WTC11 (cell line): ENCODE data around the gene DCST2. TPM values are rescaled to one million over a fixed set of nuclear protein-coding genes. Genes with fewer than 3 reads are reported as not detected.

ENCODE experiments used
- ATAC-seq: fragments of 200-7000 bp; cut with Tn5 transposase; 2 replicates; pipeline ENCODE4 v1.10.0; 2021; ENCODE audit warnings: mild to moderate bottlenecking, moderate library complexity
- CTCF ChIA-PET: fragments of 300-600 bp; sonication (Branson Sonifier 250); formaldehyde crosslinking; loops from one replicate; lab custom pipeline; 2021; ENCODE audit warnings: antibody characterized with exemption; lab: Charles Lee
- POLR2A ChIA-PET: fragments of 350-600 bp; sonication (Branson Sonifier 250); formaldehyde crosslinking; loops from one replicate; lab custom pipeline; 2021; ENCODE audit warnings: antibody characterized with exemption; lab: Charles Lee
- DNase-seq: peaks from one replicate; pipeline ENCODE4 v3.0.0; 2021; ENCODE audit warnings: low spot score
- H3K27ac Mint-ChIP-seq: 2 replicates; pipeline ENCODE4 v1.8.0; 2021; ENCODE audit warnings: mixed read lengths
- H3K27me3 Mint-ChIP-seq: 2 replicates; pipeline ENCODE4 v1.8.0; 2021; ENCODE audit warnings: low read depth, mild to moderate bottlenecking, moderate library complexity, mixed read lengths
- H3K36me3 Mint-ChIP-seq: 2 replicates; pipeline ENCODE4 v1.8.0; 2021; ENCODE audit warnings: mixed read lengths
- H3K4me1 Mint-ChIP-seq: 2 replicates; pipeline ENCODE4 v1.8.0; 2022; ENCODE audit warnings: mixed read lengths
- H3K4me3 Mint-ChIP-seq: 2 replicates; pipeline ENCODE4 v1.8.0; 2021; ENCODE audit warnings: mild to moderate bottlenecking, moderate library complexity, mixed read lengths
- H3K9me3 Mint-ChIP-seq: 2 replicates; pipeline ENCODE4 v1.8.0; 2021; ENCODE audit warnings: mixed read lengths
- EMX1 ChIP-seq: fragments of 250-450 bp; sonication (Bioruptor Pico); IDR thresholded peaks from 2 replicates; pipeline ENCODE4 v1.8.0; 2021; ENCODE audit warnings: mild to moderate bottlenecking
- ESRRA ChIP-seq: sonication (generic); formaldehyde crosslinking; IDR thresholded peaks from 2 replicates; pipeline ENCODE4 v1.8.1; 2022; ENCODE audit warnings: mild to moderate bottlenecking, missing genetic modification reagents, borderline replicate concordance
- FOXK1 ChIP-seq: sonication (generic); formaldehyde crosslinking; IDR thresholded peaks from 2 replicates; pipeline ENCODE4 v1.8.0; 2022; ENCODE audit warnings: mild to moderate bottlenecking, moderate library complexity, missing genetic modification reagents
- FOXP1 ChIP-seq: sonication (generic); formaldehyde crosslinking; IDR thresholded peaks from 2 replicates; pipeline ENCODE4 v1.8.0; 2022; ENCODE audit warnings: missing genetic modification reagents, mild to moderate bottlenecking, moderate library complexity, borderline replicate concordance
- HMGA2 ChIP-seq: fragments of 250-450 bp; sonication (Bioruptor Pico); IDR thresholded peaks from 2 replicates; pipeline ENCODE4 v1.4.0; 2021; ENCODE audit warnings: mild to moderate bottlenecking, moderate library complexity
- JUN ChIP-seq: sonication (generic); formaldehyde crosslinking; IDR thresholded peaks from 2 replicates; pipeline ENCODE4 v1.8.0; 2023; ENCODE audit warnings: mild to moderate bottlenecking, missing genetic modification reagents
- PRDM15 ChIP-seq: sonication (generic); formaldehyde crosslinking; IDR thresholded peaks from 2 replicates; pipeline ENCODE4 v1.8.0; 2022; ENCODE audit warnings: missing genetic modification reagents
- RORB ChIP-seq: fragments of 250-450 bp; sonication (Bioruptor Pico); IDR thresholded peaks from 2 replicates; pipeline ENCODE4 v1.9.0; 2021; ENCODE audit warnings: mild to moderate bottlenecking
- ZNF121 ChIP-seq: sonication (generic); formaldehyde crosslinking; IDR thresholded peaks from 2 replicates; pipeline ENCODE4 v1.8.0; 2023; ENCODE audit warnings: missing genetic modification reagents
- total RNA-seq: library from RNA; stranded (reverse); gene quantifications from 3 replicates; pipeline ENCODE4 v1.2.3, GENCODE V29; 2021
- TF ChIP-seq, protein P1 (sequence below): sonication (generic); formaldehyde crosslinking; IDR thresholded peaks from 2 replicates; pipeline ENCODE4 v1.8.0; 2023; ENCODE audit warnings: missing genetic modification reagents, mild to moderate bottlenecking, borderline replicate concordance
- TF ChIP-seq, protein P2 (sequence below): sonication (generic); formaldehyde crosslinking; IDR thresholded peaks from 2 replicates; pipeline ENCODE4 v1.8.0; 2022; ENCODE audit warnings: mild to moderate bottlenecking, missing genetic modification reagents
- TF ChIP-seq, protein P3 (sequence below): fragments of 250-450 bp; sonication (Bioruptor Pico); conservative IDR thresholded peaks from 2 replicates; pipeline ENCODE4 v1.9.0; 2021; ENCODE audit warnings: mild to moderate bottlenecking

The DCST2 gene
- total RNA-seq, 1 experiment from 2014 or later: 0.83 TPM

GRCh38 chr1:155003227-155003765 is 30.3 kb downstream of the DCST2 start:
- CTCF ChIA-PET: interaction anchor here (1.0 to 2.1 kb wide), 8 partner anchors 9 to 164 kb away, joined by 3 to 30 read pairs (median 4); partner anchors contain the start of gene SHC1
- H3K27me3 Mint-ChIP-seq: no peaks in the 10 kb centered on the region; the same call in 1 of the 2 replicates
- POLR2A ChIA-PET: interaction anchor here (1.0 to 13.0 kb wide), 3 partner anchors 9 to 32 kb away, joined by 5 to 176 read pairs (median 28); partner anchors contain the start of genes CKS1B and SHC1
- peaks cover 38% of the 10 kb centered on the region for H3K4me1 Mint-ChIP-seq
- peak overlapping the region; percentile 78 for H3K27ac Mint-ChIP-seq
- DNase-seq (peak; percentile 41), ATAC-seq (no peak)
- TF ChIP-seq, protein P1, sequence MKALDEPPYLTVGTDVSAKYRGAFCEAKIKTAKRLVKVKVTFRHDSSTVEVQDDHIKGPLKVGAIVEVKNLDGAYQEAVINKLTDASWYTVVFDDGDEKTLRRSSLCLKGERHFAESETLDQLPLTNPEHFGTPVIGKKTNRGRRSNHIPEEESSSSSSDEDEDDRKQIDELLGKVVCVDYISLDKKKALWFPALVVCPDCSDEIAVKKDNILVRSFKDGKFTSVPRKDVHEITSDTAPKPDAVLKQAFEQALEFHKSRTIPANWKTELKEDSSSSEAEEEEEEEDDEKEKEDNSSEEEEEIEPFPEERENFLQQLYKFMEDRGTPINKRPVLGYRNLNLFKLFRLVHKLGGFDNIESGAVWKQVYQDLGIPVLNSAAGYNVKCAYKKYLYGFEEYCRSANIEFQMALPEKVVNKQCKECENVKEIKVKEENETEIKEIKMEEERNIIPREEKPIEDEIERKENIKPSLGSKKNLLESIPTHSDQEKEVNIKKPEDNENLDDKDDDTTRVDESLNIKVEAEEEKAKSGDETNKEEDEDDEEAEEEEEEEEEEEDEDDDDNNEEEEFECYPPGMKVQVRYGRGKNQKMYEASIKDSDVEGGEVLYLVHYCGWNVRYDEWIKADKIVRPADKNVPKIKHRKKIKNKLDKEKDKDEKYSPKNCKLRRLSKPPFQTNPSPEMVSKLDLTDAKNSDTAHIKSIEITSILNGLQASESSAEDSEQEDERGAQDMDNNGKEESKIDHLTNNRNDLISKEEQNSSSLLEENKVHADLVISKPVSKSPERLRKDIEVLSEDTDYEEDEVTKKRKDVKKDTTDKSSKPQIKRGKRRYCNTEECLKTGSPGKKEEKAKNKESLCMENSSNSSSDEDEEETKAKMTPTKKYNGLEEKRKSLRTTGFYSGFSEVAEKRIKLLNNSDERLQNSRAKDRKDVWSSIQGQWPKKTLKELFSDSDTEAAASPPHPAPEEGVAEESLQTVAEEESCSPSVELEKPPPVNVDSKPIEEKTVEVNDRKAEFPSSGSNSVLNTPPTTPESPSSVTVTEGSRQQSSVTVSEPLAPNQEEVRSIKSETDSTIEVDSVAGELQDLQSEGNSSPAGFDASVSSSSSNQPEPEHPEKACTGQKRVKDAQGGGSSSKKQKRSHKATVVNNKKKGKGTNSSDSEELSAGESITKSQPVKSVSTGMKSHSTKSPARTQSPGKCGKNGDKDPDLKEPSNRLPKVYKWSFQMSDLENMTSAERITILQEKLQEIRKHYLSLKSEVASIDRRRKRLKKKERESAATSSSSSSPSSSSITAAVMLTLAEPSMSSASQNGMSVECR (CRISPR knock-in tag): 0 out of 2 replicates have a peak, but pooled peaks have one; percentile 25
- TF ChIP-seq PRDM15 (CRISPR knock-in tag): no peak
- no peaks in the 10 kb centered on the region for H3K36me3 Mint-ChIP-seq
- no peaks in the 10 kb centered on the region for H3K9me3 Mint-ChIP-seq
- peak overlapping the region; percentile 92 for H3K4me3 Mint-ChIP-seq

DNA sequence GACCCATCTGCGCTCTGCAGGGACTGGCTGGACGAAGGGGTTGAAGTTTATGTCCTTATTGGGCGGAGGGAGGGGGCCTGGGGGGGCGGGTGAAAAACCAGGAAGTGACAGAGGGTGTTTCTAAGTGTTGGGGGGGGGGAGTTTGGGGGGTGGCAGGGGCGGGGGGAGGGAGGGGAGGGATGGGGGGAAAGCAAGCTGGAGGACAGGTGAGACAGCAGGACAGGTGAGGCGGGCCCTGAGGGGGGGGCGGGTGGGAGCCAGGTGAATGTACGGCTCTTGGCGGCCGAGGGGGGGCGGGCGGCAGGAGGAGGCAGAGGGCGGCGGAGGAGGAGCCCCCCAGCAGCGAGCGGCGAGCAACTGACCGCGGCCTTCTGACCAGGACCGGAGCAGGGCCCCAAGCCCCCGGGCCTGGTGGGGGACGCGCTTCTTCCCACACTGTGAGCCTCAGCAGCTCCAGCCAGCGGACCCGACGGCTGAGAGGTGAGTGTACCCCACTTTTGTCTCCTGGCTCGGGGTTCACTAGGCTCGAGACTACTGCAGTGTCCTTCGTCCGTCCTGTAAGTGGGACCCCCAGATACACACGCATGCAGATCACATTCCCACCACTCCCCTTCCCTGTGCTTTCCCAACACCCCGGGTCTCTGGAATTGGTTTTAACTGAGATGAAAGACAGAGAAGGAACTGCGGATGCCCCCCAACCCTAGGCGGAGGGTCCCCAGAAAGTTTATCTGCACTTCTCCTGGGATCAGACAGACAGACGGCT is 30.9 kb downstream of the DCST2 start, which contains the start of gene ZBTB7B:
TSS of gene ZBTB7B (plus strand) at position 339 of the 763 bp plus-strand sequence. CDS start 11,859 bp downstream, outside the sequence.
- DNase-seq (peak; percentile 42), ATAC-seq (no peak)
- peak within 1 kb of the TSS; percentile 92 for H3K4me3 Mint-ChIP-seq
- no peaks in the 10 kb centered on the region for H3K36me3 Mint-ChIP-seq
- no peaks in the 10 kb centered on the region for H3K9me3 Mint-ChIP-seq
- TF ChIP-seq RORB (CRISPR knock-in tag) (no peak), EMX1 (CRISPR knock-in tag) (no peak), ESRRA (CRISPR knock-in tag) (no peak), ZNF121 (CRISPR knock-in tag) (no peak), HMGA2 (no peak), PRDM15 (CRISPR knock-in tag) (0 out of 2 replicates have a peak, but pooled peaks have one; percentile 11), JUN (CRISPR knock-in tag) (no peak), FOXK1 (CRISPR knock-in tag) (0 out of 2 replicates have a peak, but pooled peaks have one; percentile 32), FOXP1 (CRISPR knock-in tag) (no peak)
- TF ChIP-seq, protein P2, sequence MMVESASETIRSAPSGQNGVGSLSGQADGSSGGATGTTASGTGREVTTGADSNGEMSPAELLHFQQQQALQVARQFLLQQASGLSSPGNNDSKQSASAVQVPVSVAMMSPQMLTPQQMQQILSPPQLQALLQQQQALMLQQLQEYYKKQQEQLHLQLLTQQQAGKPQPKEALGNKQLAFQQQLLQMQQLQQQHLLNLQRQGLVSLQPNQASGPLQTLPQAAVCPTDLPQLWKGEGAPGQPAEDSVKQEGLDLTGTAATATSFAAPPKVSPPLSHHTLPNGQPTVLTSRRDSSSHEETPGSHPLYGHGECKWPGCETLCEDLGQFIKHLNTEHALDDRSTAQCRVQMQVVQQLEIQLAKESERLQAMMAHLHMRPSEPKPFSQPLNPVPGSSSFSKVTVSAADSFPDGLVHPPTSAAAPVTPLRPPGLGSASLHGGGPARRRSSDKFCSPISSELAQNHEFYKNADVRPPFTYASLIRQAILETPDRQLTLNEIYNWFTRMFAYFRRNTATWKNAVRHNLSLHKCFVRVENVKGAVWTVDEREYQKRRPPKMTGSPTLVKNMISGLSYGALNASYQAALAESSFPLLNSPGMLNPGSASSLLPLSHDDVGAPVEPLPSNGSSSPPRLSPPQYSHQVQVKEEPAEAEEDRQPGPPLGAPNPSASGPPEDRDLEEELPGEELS (CRISPR knock-in tag): 0 out of 2 replicates have a peak, but pooled peaks have one; percentile 34
- TF ChIP-seq, protein P3, sequence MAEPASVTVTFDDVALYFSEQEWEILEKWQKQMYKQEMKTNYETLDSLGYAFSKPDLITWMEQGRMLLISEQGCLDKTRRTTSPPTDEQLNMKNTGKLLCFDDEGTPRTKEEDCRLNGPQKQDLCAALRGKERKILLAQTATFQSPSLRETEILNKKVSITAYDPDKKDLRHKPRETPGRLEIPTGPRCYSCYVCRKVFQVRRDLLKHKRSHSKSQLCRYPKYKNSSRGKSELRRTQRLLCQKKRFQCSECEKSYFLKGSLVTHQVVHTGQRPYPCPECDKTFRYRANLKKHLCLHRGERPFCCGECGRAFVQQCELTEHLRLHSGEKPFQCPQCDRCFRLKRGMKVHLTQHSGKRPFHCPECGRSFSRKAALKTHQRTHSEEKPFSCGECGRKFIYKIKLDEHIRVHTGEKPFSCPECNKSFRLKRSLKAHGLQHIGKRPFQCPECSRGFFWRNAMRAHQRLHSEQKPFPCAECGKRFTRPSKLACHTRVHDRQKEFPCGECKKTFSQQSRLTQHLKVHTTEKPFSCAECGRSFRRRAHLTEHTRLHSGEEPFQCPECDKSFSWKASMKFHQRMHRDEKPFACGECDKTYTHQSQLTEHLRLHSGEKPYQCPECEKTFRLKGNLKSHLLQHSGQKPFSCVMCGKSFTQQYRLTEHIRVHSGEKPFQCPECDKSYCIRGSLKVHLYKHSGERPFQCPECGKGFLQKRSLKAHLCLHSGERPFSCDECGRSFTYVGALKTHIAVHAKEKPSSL (CRISPR knock-in tag): no peak
- peaks cover 39% of the 10 kb centered on the region for H3K4me1 Mint-ChIP-seq
- POLR2A ChIA-PET: interaction anchor here (4.2 to 13.0 kb wide), 3 partner anchors 14 to 32 kb away, joined by 21 to 176 read pairs (median 28); partner anchors contain the start of genes CKS1B, FLAD1 and SHC1
- no peaks in the 10 kb centered on the region; the same call in 1 of the 2 replicates for H3K27me3 Mint-ChIP-seq
- CTCF ChIA-PET: interaction anchor here (0.7 to 10.3 kb wide), 16 partner anchors 10 to 163 kb away, joined by 3 to 176 read pairs (median 6); partner anchors contain the start of genes ADAM15, LENEP, PMVK and SHC1
- peak within 1 kb of the TSS; percentile 78 for H3K27ac Mint-ChIP-seq
